T-helper 1 cell (primary cell): ENCODE data around the gene TAS2R60.
A peak's percentile ranks its signal among the peaks of the same experiment; 100 is the strongest.
"Not testable (repeated sequence)": the region's sequence is repeated elsewhere in the genome, so short reads cannot be mapped to it uniquely, and the experiment has no call there.

ENCODE experiments used
- DNase-seq, 5 donors: peaks; one replicate each; pipeline ENCODE4 v3.0.0-alpha.2; 2012 to 2020

TAS2R60 gene

GRCh38 chr7:143411976-143412708 lies 31.1 kb upstream of the TAS2R60 start:
- DNase-seq = no peak

- DNase-seq = no peak
Observed at GRCh38 chr7:143413123-143413522, 30.1 kb upstream of the TAS2R60 start.

GRCh38 chr7:143415209-143415608 lies 28.0 kb upstream of the TAS2R60 start:
- not testable (repeated sequence) for DNase-seq

GRCh38 chr7:143415742-143416397 lies 27.4 kb upstream of the TAS2R60 start:
- DNase-seq = no peak

- peak in 2 of 5 donors; percentile 11 to 44 for DNase-seq
Observed at GRCh38 chr7:143416565-143417149, 26.6 kb upstream of the TAS2R60 start.

GRCh38 chr7:143417734-143418383 lies 25.4 kb upstream of the TAS2R60 start:
- DNase-seq = no peak

GRCh38 chr7:143418681-143419458 lies 24.4 kb upstream of the TAS2R60 start:
- no peak for DNase-seq

- DNase-seq = no peak
Observed at GRCh38 chr7:143419880-143420279, 23.4 kb upstream of the TAS2R60 start.

- DNase-seq = not testable (repeated sequence)
Observed at GRCh38 chr7:143420624-143421023, 22.6 kb upstream of the TAS2R60 start.

- no peak for DNase-seq
Observed at GRCh38 chr7:143422033-143422432, 21.2 kb upstream of the TAS2R60 start.

GRCh38 chr7:143424476-143424875 lies 18.8 kb upstream of the TAS2R60 start:
- DNase-seq = not testable (repeated sequence)

GRCh38 chr7:143426479-143427142 lies 16.6 kb upstream of the TAS2R60 start:
- no peak for DNase-seq

- no peak for DNase-seq
Observed at GRCh38 chr7:143429770-143430698, 13.2 kb upstream of the TAS2R60 start.

GRCh38 chr7:143431109-143431508 lies 12.1 kb upstream of the TAS2R60 start:
- no peak for DNase-seq

GRCh38 chr7:143433759-143434158 lies 9.5 kb upstream of the TAS2R60 start:
- DNase-seq = no peak

- no peak for DNase-seq
Observed at GRCh38 chr7:143434660-143435059, 8.6 kb upstream of the TAS2R60 start.

GRCh38 chr7:143435266-143435665 lies 8.0 kb upstream of the TAS2R60 start:
- no peak for DNase-seq

- no peak for DNase-seq
Observed at GRCh38 chr7:143436325-143436946, 6.8 kb upstream of the TAS2R60 start.

GRCh38 chr7:143437578-143437977 lies 5.7 kb upstream of the TAS2R60 start:
- DNase-seq = peak in 1 of 5 donors; percentile 30

GRCh38 chr7:143439866-143440265 lies 3.4 kb upstream of the TAS2R60 start:
- DNase-seq = no peak
